H1 (cell line): ENCODE data around the gene ANP32A. TPM values are rescaled to one million over a fixed set of nuclear protein-coding genes. Genes with fewer than 3 reads are reported as not detected.

Experiments used
- CTCF ChIA-PET: fragments of 300-600 bp; sonication (Branson Sonifier 250); formaldehyde crosslinking; loops from one replicate; lab custom pipeline; 2021; ENCODE audit not compliant: partially characterized antibody; lab: Charles Lee
- POLR2A ChIA-PET: fragments of 300-600 bp; sonication (Branson Sonifier 250); formaldehyde crosslinking; loops from one replicate; lab custom pipeline; 2021; ENCODE audit warnings: inconsistent platforms; ENCODE audit not compliant: partially characterized antibody; lab: Charles Lee
- DNase-seq, 2 experiments: peaks; one replicate each; pipeline versions ENCODE4 v3.0.0 to v3.0.0-alpha.2; 2010 to 2022; ENCODE audit warnings: low spot score in 2 of 2, low read depth in 1 of 2, mixed read lengths in 1 of 2
- FAIRE-seq: peaks from 2 replicates; lab custom pipeline; 2011; peaks lifted over from hg19 to GRCh38; lab: Jason Lieb, UNC
- H2AFZ ChIP-seq: 2 replicates; pipeline ENCODE4 v1.8.1; 2012; ENCODE audit warnings: low read length, inconsistent platforms
- H2AK5ac ChIP-seq: 2 replicates; pipeline ENCODE4 v1.6.1; 2013; ENCODE audit warnings: low read depth, low read length
- H2BK120ac ChIP-seq: replicated peaks from 2 replicates; pipeline ENCODE3; 2013; ENCODE audit warnings: low read depth, low read length, inconsistent platforms
- H2BK12ac ChIP-seq: 2 replicates; pipeline ENCODE4 v1.6.1; 2013; ENCODE audit warnings: low read depth, low read length
- H2BK15ac ChIP-seq: 2 replicates; pipeline ENCODE4 v1.6.1; 2013; ENCODE audit warnings: low read length
- H2BK20ac ChIP-seq: 2 replicates; pipeline ENCODE4 v1.6.1; 2013; ENCODE audit warnings: low read length
- H2BK5ac ChIP-seq: 2 replicates; pipeline ENCODE4 v1.6.1; 2013; ENCODE audit warnings: low read depth, low read length
- H3K14ac ChIP-seq: 2 replicates; pipeline ENCODE4 v1.6.1; 2013; ENCODE audit warnings: inconsistent platforms; ENCODE audit not compliant: insufficient read length
- H3K18ac ChIP-seq: 2 replicates; pipeline ENCODE4 v1.6.1; 2013; ENCODE audit warnings: low read length; ENCODE audit errors: extremely low read depth
- H3K23ac ChIP-seq: 2 replicates; pipeline ENCODE4 v1.6.1; 2013; ENCODE audit warnings: inconsistent platforms; ENCODE audit not compliant: insufficient read length
- H3K23me2 ChIP-seq: 2 replicates; pipeline ENCODE4 v1.6.1; 2013; ENCODE audit warnings: low read depth, low read length
- H3K27ac ChIP-seq: 2 replicates; pipeline ENCODE4 v1.6.1; 2011; ENCODE audit warnings: low read depth, low read length, inconsistent platforms
- H3K27me3 ChIP-seq, 4 experiments: replicated peaks in 1 of 4; 1 replicate in 1 of 4; 2 replicates in 3 of 4; pipeline versions ENCODE4 v1.6.1 to v1.8.1; 2011 to 2013; ENCODE audit warnings: low read length in 3 of 4, mild to moderate bottlenecking in 3 of 4, inconsistent platforms in 2 of 4, mixed read lengths in 2 of 4, moderate library complexity in 1 of 4; ENCODE audit not compliant: control insufficient read depth in 3 of 4, insufficient read depth in 3 of 4; ENCODE audit errors: extremely low read depth in 1 of 4
- H3K36me3 ChIP-seq, 4 experiments: 2 replicates each; pipeline versions ENCODE4 v1.6.1 to v1.8.1; 2011 to 2013; ENCODE audit warnings: mild to moderate bottlenecking in 4 of 4, low read length in 3 of 4, moderate library complexity in 2 of 4, control low read depth in 1 of 4, inconsistent platforms in 1 of 4; ENCODE audit not compliant: insufficient read depth in 4 of 4, control insufficient read depth in 2 of 4
- H3K4ac ChIP-seq: replicated peaks from 2 replicates; pipeline ENCODE3; 2013; ENCODE audit warnings: low read length, low read depth, mixed read lengths, inconsistent platforms; ENCODE audit not compliant: insufficient read length
- H3K4me1 ChIP-seq, 4 experiments: replicated peaks in 1 of 4; 1 replicate in 1 of 4; 2 replicates in 3 of 4; pipeline versions ENCODE4 v1.6.1 to v1.8.1; 2011 to 2013; ENCODE audit warnings: low read length in 3 of 4, inconsistent platforms in 2 of 4, mixed read lengths in 1 of 4; ENCODE audit not compliant: insufficient read depth in 4 of 4, control insufficient read depth in 3 of 4
- H3K4me2 ChIP-seq, 2 experiments: 2 replicates each; pipeline versions ENCODE4 v1.6.1 to v1.8.1; 2011 to 2013; ENCODE audit warnings: low read depth in 2 of 2, low read length in 2 of 2, control low read depth in 1 of 2, inconsistent platforms in 1 of 2, mild to moderate bottlenecking in 1 of 2; ENCODE audit not compliant: insufficient read depth in 1 of 2
- H3K4me3 ChIP-seq, 4 experiments: fragments of 200-600, 300-600 bp in 1 of 4; sonication (generic), shearing (Covaris generic), sonication (Bioruptor Twin) in 1 of 4; 2 replicates each; pipeline versions ENCODE4 v1.5.1 to v1.8.1; 2011 to 2016; ENCODE audit warnings: low read length in 4 of 4, low read depth in 3 of 4, control low read depth in 2 of 4, inconsistent platforms in 2 of 4, mild to moderate bottlenecking in 2 of 4, mixed read lengths in 1 of 4, moderate library complexity in 1 of 4; ENCODE audit not compliant: insufficient read depth in 2 of 4; ENCODE audit errors: extremely low read depth in 1 of 4
- H3K56ac ChIP-seq: replicated peaks from 2 replicates; pipeline ENCODE3; 2013; ENCODE audit warnings: low read depth, mild to moderate bottlenecking, mixed read lengths, low read length, inconsistent platforms; ENCODE audit not compliant: insufficient read length
- H3K79me1 ChIP-seq: 2 replicates; pipeline ENCODE4 v1.6.1; 2013; ENCODE audit warnings: low read depth, low read length, control low read depth
- H3K79me2 ChIP-seq, 2 experiments: 2 replicates each; pipeline versions ENCODE4 v1.6.1 to v1.8.1; 2012 to 2013; ENCODE audit warnings: low read length in 2 of 2, mild to moderate bottlenecking in 2 of 2, inconsistent platforms in 1 of 2; ENCODE audit not compliant: insufficient read depth in 2 of 2, control insufficient read depth in 1 of 2
- H3K9ac ChIP-seq, 4 experiments: replicated peaks in 1 of 4; 1 replicate in 1 of 4; 2 replicates in 3 of 4; pipeline versions ENCODE4 v1.6.1 to v1.8.1; 2011 to 2013; ENCODE audit warnings: low read depth in 3 of 4, low read length in 3 of 4, control low read depth in 2 of 4, mild to moderate bottlenecking in 2 of 4, moderate library complexity in 2 of 4, inconsistent platforms in 1 of 4; ENCODE audit errors: extremely low read depth in 1 of 4
- H3K9me3 ChIP-seq, 2 experiments: 2 replicates each; pipeline versions ENCODE4 v1.6.1 to v1.8.1; 2012 to 2013; ENCODE audit warnings: mild to moderate bottlenecking in 2 of 2, moderate library complexity in 2 of 2, control low read depth in 1 of 2, inconsistent platforms in 1 of 2, low read depth in 1 of 2, low read length in 1 of 2, mixed read lengths in 1 of 2; ENCODE audit not compliant: insufficient read depth in 2 of 2
- H4K20me1 ChIP-seq, 2 experiments: replicated peaks in 1 of 2; 2 replicates each; pipeline versions ENCODE3 to v1.8.1; 2011 to 2013; ENCODE audit warnings: inconsistent platforms in 2 of 2, low read length in 2 of 2, mild to moderate bottlenecking in 1 of 2; ENCODE audit not compliant: insufficient read depth in 2 of 2, control insufficient read depth in 1 of 2
- H4K5ac ChIP-seq: 2 replicates; pipeline ENCODE4 v1.6.1; 2013; ENCODE audit warnings: low read length, low read depth, mixed read lengths, inconsistent platforms; ENCODE audit not compliant: insufficient read length
- H4K8ac ChIP-seq: 2 replicates; pipeline ENCODE4 v1.8.0; 2013; ENCODE audit warnings: mild to moderate bottlenecking, moderate library complexity, low read length, inconsistent platforms; ENCODE audit not compliant: insufficient read depth; ENCODE audit errors: extremely low read depth
- H4K91ac ChIP-seq: replicated peaks from 2 replicates; pipeline ENCODE3; 2013; ENCODE audit warnings: low read length, mixed read lengths, inconsistent platforms; ENCODE audit not compliant: insufficient read length
- RAD21 ChIP-seq, 2 experiments: IDR thresholded peaks in 1 of 2; conservative IDR thresholded peaks in 1 of 2; 2 replicates each; pipeline ENCODE4 v1.6.1; 2011; ENCODE audit warnings: low read depth in 2 of 2, low read length in 2 of 2, improper control_type of control experiment in 1 of 2, inconsistent platforms in 1 of 2, mild to moderate bottlenecking in 1 of 2, moderate library complexity in 1 of 2
- RNF2 ChIP-seq: fragments of 200-900, 300-1000 bp; sonication (generic); IDR thresholded peaks from 2 replicates; pipeline ENCODE4 v1.7.1; 2016; ENCODE audit warnings: borderline replicate concordance, low read depth, mild to moderate bottlenecking, antibody characterized with exemption, low read length; ENCODE audit not compliant: poor library complexity, severe bottlenecking; ENCODE audit errors: missing control alignments
- TCF12 ChIP-seq: IDR thresholded peaks from 2 replicates; pipeline ENCODE4 v1.6.1; 2011; ENCODE audit warnings: low read depth, mild to moderate bottlenecking, low read length
- WGBS, 2 experiments: shearing (Covaris generic) in 1 of 2; methylation state at CpG; one replicate each; pipeline versions ENCODE4 v1.1.6 to v1.1.7; 2013 to 2015; ENCODE audit warnings: low lambda C conversion rate in 2 of 2, mixed read lengths in 2 of 2, inconsistent platforms in 1 of 2, low coverage in 1 of 2, missing lambda C conversion rate in 1 of 2; ENCODE audit not compliant: insufficient replicate concordance in 2 of 2, insufficient coverage in 1 of 2, insufficient read length in 1 of 2; ENCODE audit errors: extremely low coverage in 1 of 2, missing lambda C conversion rate in 1 of 2; 5-methylcytosine and 5-hydroxymethylcytosine counted together
- polyA plus RNA-seq, 7 experiments: library from polyadenylated mRNA; depleted of rRNA in 3 of 7; stranded (reverse) in 5 of 7; unstranded in 2 of 7; fragments of >200 nt in 5 of 7; fragments of 200-250 nt in 2 of 7; gene quantifications; 1 replicate in 5 of 7; 2 replicates in 1 of 7; 4 replicates in 1 of 7; pipeline versions ENCODE4 v1.2.1 to v1.2.3, GENCODE V29; 2011 to 2013; ENCODE audit warnings: missing spikeins in 2 of 7, mixed read lengths in 2 of 7
- total RNA-seq: library from RNA; stranded (reverse); fragmentation: NEBNext Ultra II Directional; extraction: Animal tissue kit (Norgen Biotek cat#: 25700); gene quantifications from 2 replicates; pipeline ENCODE4 v1.2.1, GENCODE V29; 2021

Gene ANP32A
- total and polyA plus RNA-seq, 2 of the 8 experiments (the other 6 are each of a cell fraction or from before 2014, with no cell fraction given): 70.8 to 295 TPM

GRCh38 chr15:68796576-68796975, 24.1 kb downstream of the ANP32A start:
- Histone ChIP-seq H3K79me1 (peaks cover 26% of the 10 kb centered on the region), H3K23me2 (peaks cover 3% of the 10 kb centered on the region; the same call in 1 of the 2 replicates), H2BK12ac (no peak overlapping the region), H4K20me1 (peaks cover 49 to 64% of the 10 kb centered on the region in 2 experiments), H3K4me2 (peak overlapping the region in 1 of 2 experiments; percentile 59; a peak in 1 of 4 replicates), H4K5ac (no peak overlapping the region), H3K27ac (no peak overlapping the region), H2BK15ac (no peak overlapping the region), H3K56ac (no peak overlapping the region), H3K14ac (no peak overlapping the region), H3K36me3 (peaks cover 0 to 4% (median 0%) of the 10 kb centered on the region in 4 experiments; a peak in 1 of 8 replicates), H3K18ac (no peak overlapping the region), H2BK5ac (no peak overlapping the region), H3K9me3 (no peaks in the 10 kb centered on the region), H4K8ac (no peak overlapping the region), H2BK120ac (no peak overlapping the region), H2AK5ac (no peak overlapping the region; the same call in 1 of the 2 replicates), H3K4me3 (no peak overlapping the region), H3K27me3 (no peaks in the 10 kb centered on the region; a peak in 1 of 7 replicates), H3K23ac (no peak overlapping the region), H3K79me2 (peaks cover 4 to 94% of the 10 kb centered on the region in 2 experiments; a peak in 3 of 4 replicates), H3K9ac (no peak overlapping the region; a peak in 1 of 7 replicates), H2BK20ac (no peak overlapping the region), H3K4ac (no peak overlapping the region), H3K4me1 (peaks cover 17 to 44% (median 31%) of the 10 kb centered on the region in 4 experiments), H4K91ac (no peak overlapping the region), H2AFZ (no peak overlapping the region)
- POLR2A ChIA-PET: interaction anchor here (4.0 kb wide), 1 partner anchor 20 kb away, joined by 54 read pairs; no protein-coding TSS in a partner anchor
- FAIRE-seq (no peak), DNase-seq (no peak)
- CTCF ChIA-PET: interaction anchor here (1.3 to 2.3 kb wide), 3 partner anchors 8 to 20 kb away, joined by 5 to 9 read pairs (median 6); no protein-coding TSS in a partner anchor
- WGBS, 2 experiments: 91% methylated on average over 6 of the region's 6 CpGs; no CpG with 5 or more reads in 1 of the 2 experiments
- TF ChIP-seq TCF12: no peak
- no peak for TF ChIP-seq RNF2
- TF ChIP-seq RAD21 (IDR thresholded peaks at IDR 0.05 in 1 of 2, conservative IDR thresholded peaks at IDR 0.05 in 1 of 2; ENCODE audit: low read depth in 2 of 2, low read length in 2 of 2): no peak
